Neutrophil (primary cell): ENCODE results near the gene PVALB.
A peak's percentile ranks its signal among the peaks of the same experiment; 100 is the strongest.

Experiments
- H3K27ac ChIP-seq: fragments of 200-600 bp; sonication (generic); 2 replicates; pipeline ENCODE4 v1.5.1; 2016; ENCODE audit warnings: mild to moderate bottlenecking, moderate library complexity
- H3K27me3 ChIP-seq: fragments of 200-600 bp; sonication (generic); 2 replicates; pipeline ENCODE4 v1.6.0; 2016; ENCODE audit warnings: mild to moderate bottlenecking
- H3K36me3 ChIP-seq: fragments of 200-600 bp; sonication (generic); 2 replicates; pipeline ENCODE4 v1.5.1; 2017
- H3K4me1 ChIP-seq, 2 experiments: fragments of 200-600 bp in 1 of 2; sonication (generic) in 1 of 2; 1 replicate in 1 of 2; 2 replicates in 1 of 2; pipeline versions ENCODE4 v1.5.1 to v1.6.1; 2013 to 2016; ENCODE audit warnings: low read depth in 1 of 2, low read length in 1 of 2, mild to moderate bottlenecking in 1 of 2, moderate library complexity in 1 of 2; ENCODE audit not compliant: control insufficient read depth in 1 of 2, insufficient read depth in 1 of 2
- H3K4me3 ChIP-seq, 2 experiments: fragments of 200-600 bp in 1 of 2; sonication (generic) in 1 of 2; 1 replicate in 1 of 2; 2 replicates in 1 of 2; pipeline ENCODE4 v1.5.1; 2013 to 2016; ENCODE audit warnings: low read depth in 1 of 2, low read length in 1 of 2, mild to moderate bottlenecking in 1 of 2, moderate library complexity in 1 of 2
- H3K9me3 ChIP-seq: fragments of 200-600 bp; sonication (generic); 2 replicates; pipeline ENCODE4 v1.5.1; 2016
- CTCF ChIP-seq: fragments of 200-600 bp; sonication (generic); IDR thresholded peaks from 2 replicates; pipeline ENCODE4 v1.5.1; 2016; ENCODE audit warnings: antibody characterized with exemption

Gene PVALB

DNA sequence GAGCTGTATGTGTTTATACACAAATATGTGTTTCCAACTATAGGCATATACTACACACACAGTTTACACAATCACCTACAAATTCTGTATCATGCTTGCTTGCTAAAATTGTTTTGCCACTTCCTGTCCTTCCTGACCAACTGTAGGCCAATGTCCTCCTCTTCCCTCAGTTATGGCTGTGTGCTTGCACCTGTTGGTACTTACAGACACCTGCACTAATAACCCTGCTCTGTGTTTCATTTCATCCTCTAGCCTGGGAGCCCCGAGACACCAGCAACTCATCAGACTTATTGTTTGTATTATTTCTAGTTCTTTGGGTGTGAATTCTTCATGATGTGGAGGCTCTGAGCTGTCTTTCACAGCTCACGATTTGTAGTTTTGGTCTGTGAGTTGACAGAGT is 42.1 kb upstream of the PVALB start:
- peak overlapping the region; percentile 18 to 80 for H3K4me3 ChIP-seq
- H3K27me3 ChIP-seq: no peaks in the 10 kb centered on the region
- H3K36me3 ChIP-seq: peaks cover 8% of the 10 kb centered on the region
- no peaks in the 10 kb centered on the region for H3K9me3 ChIP-seq
- H3K4me1 ChIP-seq: peaks cover 79 to 85% of the 10 kb centered on the region in 2 experiments
- peak overlapping the region; percentile 95 for H3K27ac ChIP-seq
- TF ChIP-seq CTCF: no peak

- peak overlapping the region; percentile 95 for H3K27ac ChIP-seq
- no peak for TF ChIP-seq CTCF
- no peaks in the 10 kb centered on the region for H3K27me3 ChIP-seq
- H3K36me3 ChIP-seq: peaks cover 1% of the 10 kb centered on the region
- H3K9me3 ChIP-seq: no peaks in the 10 kb centered on the region
- H3K4me3 ChIP-seq: peak overlapping the region in 1 of 2 experiments; percentile 80
- peaks cover 79 to 85% of the 10 kb centered on the region in 2 experiments for H3K4me1 ChIP-seq
Observed at GRCh38 chr22:36858156-36858555, 41.3 kb upstream of the PVALB start.

- Histone ChIP-seq H3K27ac (peak overlapping the region; percentile 95), H3K4me3 (peak overlapping the region; percentile 47 to 49), H3K36me3 (no peaks in the 10 kb centered on the region), H3K4me1 (peaks cover 71 to 75% of the 10 kb centered on the region in 2 experiments), H3K9me3 (no peaks in the 10 kb centered on the region), H3K27me3 (no peaks in the 10 kb centered on the region)
- no peak for TF ChIP-seq CTCF
Observed at GRCh38 chr22:36856792-36857135, 39.9 kb upstream of the PVALB start.

- Histone ChIP-seq H3K4me1 (peaks cover 70 to 71% of the 10 kb centered on the region in 2 experiments), H3K27me3 (peaks cover 3% of the 10 kb centered on the region), H3K27ac (peak overlapping the region; percentile 95), H3K9me3 (no peaks in the 10 kb centered on the region), H3K4me3 (peak overlapping the region; percentile 47 to 49), H3K36me3 (no peaks in the 10 kb centered on the region)
- peak; percentile 99 for TF ChIP-seq CTCF
Observed at GRCh38 chr22:36856121-36856791, 39.4 kb upstream of the PVALB start.

- Histone ChIP-seq H3K9me3 (no peaks in the 10 kb centered on the region), H3K4me3 (no peak overlapping the region), H3K27ac (no peak overlapping the region), H3K36me3 (no peaks in the 10 kb centered on the region), H3K27me3 (peaks cover 7% of the 10 kb centered on the region), H3K4me1 (peaks cover 62 to 64% of the 10 kb centered on the region in 2 experiments)
- TF ChIP-seq CTCF: no peak
Observed at GRCh38 chr22:36855478-36855877, 38.6 kb upstream of the PVALB start.
